GM18526 (cell line): Measurements from ENCODE around the gene STUM.

Experiments used
- POLR2A ChIP-seq: IDR thresholded peaks from 3 replicates; pipeline ENCODE4 v1.6.1; 2011; ENCODE audit not compliant: insufficient read length; ENCODE audit errors: extremely low read depth

Gene STUM, protein sequence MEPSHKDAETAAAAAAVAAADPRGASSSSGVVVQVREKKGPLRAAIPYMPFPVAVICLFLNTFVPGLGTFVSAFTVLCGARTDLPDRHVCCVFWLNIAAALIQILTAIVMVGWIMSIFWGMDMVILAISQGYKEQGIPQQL

DNA sequence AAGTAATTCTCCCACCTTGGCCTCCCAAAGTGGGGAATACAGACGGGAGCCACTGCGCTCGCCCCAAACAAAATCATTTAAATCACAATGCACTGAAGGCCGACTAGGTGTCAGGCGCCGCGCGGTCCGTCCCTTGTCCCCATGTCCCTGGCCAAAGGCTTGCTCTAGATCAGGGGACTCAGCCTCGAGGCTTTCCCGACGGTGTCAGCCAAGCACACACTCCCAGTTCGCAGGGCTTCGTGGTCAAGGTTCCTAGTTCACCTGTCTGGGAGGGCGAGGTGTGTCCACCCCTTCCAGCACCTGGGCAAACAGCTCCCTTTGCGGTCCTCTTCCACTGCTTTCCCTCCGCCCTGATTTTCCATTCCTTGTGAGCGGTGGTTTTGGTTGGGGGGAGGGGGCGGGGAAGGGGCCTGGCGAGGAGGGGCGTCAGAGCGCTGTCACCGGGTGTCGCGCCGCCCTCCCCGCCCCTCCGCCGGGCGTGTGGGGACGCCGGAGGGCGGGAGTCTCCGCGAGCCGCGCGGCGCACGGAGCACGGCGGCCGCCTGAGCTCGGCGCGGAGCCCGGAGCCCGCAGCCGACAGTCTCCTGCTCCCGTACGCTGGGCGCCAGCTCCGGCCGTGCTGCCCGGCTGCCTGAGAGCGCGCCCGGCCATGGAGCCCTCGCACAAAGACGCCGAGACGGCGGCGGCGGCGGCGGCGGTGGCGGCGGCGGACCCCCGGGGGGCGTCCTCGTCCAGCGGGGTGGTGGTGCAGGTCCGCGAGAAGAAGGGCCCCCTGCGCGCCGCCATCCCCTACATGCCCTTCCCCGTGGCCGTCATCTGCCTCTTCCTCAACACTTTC is at the start of gene STUM:
Gene STUM, plus strand, starts transcription at position 509 of the 838 bp plus-strand sequence. Its CDS starts 141 bp downstream, at position 650.
- no peak for TF ChIP-seq POLR2A

DNA sequence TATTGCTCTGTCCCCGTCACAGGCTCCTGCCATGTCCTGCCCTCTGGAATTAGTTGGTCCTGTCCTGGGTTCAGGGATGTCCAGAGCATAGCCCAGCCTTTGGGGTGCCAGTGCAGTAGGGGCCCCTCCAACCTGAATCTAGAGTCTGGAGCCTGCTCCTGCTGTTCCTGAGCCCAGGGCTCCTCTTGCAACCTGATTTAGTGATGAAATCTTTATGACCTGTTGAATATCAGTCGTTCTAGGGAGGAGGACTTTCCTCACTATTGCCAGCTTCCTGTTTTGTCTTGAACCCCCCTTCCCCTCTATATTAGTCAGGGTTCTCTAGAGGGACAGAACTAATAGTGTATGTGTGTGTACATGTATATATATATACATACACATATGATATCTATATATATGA is 42.5 kb upstream of the STUM start:
- no peak for TF ChIP-seq POLR2A

DNA sequence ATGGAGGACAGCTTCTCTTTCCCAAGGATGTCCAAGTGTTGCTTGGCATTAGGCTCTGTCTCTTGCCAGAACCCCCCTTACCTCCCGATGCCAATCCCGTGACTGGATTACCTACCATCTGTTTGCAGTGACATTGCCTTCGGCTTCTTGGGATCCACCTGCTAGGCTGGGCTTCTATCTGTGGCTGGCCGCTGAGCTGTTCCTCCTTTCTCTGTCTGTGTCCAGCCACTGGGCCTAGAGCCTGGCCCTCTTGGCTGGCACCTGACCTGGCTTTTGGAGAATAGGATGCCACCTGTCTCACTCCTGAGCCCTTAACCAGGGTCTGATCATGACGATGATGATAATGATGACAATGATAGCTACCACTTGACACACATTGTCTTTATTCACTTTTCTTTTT is 41.6 kb upstream of the STUM start:
- TF ChIP-seq POLR2A: no peak

DNA sequence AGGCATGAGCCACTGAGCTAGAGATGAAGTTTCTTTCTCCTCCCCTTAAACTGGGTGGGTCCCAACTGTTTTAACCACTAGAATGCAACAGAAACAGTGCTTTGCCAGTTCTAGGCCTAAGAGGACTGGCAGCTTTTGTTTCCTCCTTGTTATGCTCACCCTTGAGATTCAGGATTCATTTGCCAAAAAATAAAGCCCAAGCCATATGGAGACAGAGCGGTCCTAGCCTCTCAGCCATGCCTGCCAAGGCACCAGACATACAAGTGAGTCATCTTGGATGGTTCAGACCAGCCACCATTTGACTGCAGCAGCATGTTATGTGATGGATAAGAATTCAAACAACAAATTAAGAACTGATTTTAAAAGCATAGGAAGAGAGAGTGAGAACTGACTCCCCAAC is 38.1 kb upstream of the STUM start:
- no peak for TF ChIP-seq POLR2A

DNA sequence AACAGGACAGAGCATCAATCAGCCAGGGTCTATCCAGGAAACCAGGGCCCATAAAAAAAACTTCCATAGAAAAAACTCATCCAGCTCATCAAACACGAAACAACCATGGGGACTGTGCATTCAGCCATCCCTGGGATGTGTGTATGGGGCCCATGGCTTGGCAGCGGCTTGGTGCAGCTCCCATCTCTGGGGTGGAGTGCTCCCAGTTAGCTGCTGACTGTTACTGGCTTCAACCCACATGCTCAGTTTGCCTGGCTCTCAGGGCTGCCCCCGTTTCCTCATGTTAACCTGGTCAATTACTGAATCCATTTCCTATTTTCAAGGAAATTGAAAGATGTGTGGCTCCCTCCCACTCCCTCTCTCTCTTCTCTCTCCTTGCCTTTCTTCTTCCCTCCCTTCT is 37.3 kb upstream of the STUM start:
- no peak for TF ChIP-seq POLR2A

DNA sequence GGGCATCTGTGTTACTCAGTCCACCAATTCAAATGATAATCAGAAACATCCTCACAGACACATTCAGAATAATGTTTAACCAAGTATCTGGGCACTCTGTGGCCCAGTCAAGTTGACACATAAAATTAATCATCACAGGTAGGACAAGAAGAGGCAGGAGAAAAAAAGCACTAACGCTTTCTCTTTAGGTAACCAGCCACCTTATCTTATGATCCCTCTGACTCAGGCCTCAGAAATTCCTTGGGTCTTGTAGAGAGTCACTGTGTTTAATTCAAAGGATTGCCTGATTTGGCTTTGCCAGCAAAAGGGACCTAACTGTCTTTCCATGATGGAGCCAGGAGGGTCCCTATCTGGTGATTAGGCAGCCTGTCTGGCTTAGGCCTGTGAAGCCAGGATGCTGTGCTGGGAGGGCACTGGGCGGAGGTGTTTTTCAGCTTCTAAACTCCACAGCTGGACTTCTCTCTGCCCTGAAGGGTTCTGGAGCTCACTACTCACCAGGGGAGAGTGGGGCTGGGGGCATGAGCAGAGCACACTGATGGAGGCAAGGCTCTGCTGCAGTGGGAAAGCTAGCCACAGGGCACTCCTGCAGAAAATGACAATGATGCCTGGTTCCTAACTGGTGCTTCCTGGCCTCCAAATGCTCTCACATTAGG is 36.4 kb upstream of the STUM start:
- no peak for TF ChIP-seq POLR2A

DNA sequence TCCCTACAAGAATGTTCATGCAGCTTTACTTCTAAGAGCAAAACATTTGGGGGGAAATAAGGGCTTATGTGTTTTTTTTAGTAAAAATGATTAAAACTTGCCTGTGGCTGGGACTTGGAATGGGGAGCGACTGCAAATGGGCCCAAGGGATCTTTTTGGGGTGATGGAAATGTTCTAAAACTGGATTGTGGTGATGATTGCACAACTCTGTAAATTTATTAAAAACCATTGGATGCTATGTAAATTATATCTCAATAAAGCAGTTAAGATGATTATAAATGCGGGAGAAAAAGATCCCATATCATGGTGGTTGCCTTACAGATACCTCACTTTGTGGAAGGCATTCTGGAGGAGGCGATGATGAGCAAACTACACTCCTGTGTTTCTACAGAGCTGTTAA is 30.2 kb upstream of the STUM start:
- TF ChIP-seq POLR2A: no peak

DNA sequence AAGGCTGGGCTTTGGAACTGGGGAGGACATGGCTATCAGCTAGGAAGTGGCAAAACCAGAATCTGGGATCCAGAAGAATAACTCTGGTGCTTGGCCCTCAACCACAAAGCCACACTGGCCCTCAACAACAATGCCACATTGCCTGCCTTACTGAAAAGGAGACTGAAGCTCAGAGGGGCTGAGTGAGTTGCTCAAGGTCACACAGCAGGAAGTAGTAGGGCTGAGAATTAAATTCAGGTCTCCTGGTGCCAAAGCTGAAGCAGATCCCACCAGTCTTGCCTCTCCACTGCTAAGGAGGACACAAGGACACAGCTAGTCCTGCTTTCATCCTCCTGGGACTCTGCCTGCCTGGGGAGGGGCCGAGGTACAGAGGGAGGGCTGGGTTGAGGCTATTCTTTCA is 29.4 kb upstream of the STUM start:
- no peak for TF ChIP-seq POLR2A

DNA sequence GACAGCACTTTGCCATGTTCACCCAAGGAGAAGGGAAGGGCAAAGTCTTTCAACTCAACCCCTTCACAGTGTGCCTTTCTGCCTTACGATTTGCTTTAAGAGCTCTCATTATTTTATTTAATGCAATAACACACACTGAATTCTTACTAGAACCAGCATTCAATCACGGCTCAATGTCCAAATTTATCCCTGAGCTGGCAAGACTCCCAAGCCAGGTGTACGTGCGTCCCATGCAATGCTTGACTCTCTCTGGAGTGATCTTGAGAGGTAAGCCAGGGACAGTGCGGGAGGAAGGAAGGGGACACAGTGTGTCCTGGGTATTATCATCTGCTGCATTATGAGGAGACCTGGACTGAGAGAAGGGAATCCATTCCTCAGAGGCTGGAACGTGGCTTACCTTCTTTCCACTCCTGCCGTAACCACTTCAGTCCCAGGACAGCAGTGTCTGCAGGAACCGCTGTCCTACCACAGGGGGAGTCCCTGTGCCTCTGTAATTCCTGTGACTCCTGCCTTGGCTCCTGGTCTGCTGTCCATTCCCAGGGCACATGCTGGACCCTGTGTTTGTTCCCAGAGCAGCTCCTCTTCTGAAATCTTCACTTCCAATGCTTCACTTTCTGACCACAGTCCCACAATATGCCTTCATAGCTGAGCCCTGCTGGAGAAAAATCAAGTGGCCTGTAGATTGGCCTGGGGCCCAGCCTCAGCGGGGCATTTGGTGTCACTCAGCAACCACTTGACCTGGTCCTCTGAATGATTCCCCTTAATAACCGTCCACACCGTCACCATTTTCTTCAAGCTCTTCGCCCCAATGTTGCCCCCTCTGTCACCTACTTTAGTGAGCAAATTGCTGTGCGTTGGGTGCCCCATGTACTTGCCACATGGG is 28.6 kb upstream of the STUM start:
- no peak for TF ChIP-seq POLR2A

DNA sequence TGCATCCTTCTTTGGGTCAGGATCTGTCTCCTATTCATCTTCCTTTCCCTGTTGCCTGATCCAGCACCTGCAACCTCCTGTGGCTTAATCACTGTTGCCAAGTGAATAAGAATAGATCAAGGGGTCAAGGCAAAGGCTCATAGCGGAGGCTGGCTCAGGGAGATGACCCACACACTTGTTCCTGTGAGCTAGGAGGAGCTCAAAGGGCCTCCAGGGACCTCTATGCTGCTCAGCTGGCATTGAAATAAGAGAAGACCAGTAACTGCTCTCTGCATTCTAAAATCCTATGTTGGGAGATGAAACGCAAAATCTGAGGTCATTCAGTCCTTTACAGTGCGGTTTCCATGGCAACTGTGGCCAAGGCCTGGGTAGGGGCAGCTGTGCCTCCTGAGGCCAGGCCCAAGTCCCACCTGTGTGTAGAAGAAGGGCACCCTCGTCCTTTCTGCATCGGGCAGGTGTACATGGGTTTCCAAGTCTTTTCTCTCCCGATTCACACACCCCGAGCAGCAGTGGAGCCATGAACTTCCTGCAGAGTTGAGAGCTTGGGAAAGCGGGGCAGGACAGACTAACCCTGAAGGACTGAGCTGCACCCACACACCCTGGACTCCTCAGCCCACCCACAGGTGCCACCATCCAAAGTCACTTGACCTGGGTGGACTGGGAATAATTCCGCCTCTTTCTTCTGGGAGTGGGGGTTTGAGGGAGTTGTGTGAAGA is 27.8 kb upstream of the STUM start:
- TF ChIP-seq POLR2A: no peak

DNA sequence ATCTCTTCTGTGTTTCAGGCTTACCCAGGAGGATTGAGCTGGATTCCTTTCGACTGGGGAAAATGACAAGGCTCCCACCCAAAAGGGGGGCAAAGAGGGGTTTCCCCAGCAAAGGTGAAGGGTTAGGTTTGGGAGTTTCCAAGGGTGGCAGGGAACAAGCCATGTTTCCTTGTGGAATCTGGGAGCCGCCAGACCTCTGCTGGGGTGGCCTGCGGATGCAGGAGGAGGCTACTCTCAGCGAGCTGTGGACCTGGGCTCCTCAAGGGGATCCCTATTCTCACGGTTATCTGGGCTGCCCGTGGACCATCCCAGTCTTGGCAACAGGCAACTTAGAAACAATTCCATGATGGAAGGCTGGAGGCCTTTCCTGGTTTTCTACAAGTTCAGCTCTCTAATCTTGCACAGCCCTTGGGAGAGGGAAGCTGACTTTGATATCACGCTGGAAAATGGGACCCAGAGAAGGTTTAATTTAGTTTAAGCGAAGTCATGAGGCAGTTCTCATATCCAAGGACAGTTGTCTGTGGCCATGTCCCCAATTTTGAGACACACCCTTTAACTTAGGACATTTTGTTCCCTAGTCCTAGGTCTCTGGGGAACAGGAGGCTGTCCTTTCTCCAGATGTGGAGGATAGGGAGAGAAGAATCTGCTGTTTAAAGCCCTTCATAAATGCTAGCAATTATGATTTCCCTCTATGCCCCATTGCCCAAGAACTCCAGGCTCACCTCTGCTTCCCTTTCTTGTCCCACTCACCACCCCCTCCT is 24.7 kb upstream of the STUM start:
- no peak for TF ChIP-seq POLR2A

DNA sequence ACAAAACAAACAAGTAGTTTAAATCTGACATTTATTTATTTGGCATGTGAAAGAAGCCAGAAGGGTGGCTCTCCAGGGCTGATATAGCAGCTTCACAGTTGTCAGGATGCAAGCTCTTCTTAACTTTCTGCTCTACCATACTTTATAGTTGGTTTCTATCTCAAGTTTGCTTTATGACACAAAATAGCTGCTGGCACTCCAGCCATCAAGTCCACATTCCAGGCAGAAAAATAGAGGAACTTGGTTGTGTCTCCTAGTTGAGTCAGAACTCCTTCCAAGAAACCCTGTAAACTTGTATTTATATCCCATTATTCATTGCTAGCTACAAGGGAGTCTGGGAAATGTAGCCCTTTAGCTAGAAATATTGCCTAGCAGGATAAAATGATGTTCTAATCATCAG is 24.0 kb upstream of the STUM start:
- TF ChIP-seq POLR2A: no peak

DNA sequence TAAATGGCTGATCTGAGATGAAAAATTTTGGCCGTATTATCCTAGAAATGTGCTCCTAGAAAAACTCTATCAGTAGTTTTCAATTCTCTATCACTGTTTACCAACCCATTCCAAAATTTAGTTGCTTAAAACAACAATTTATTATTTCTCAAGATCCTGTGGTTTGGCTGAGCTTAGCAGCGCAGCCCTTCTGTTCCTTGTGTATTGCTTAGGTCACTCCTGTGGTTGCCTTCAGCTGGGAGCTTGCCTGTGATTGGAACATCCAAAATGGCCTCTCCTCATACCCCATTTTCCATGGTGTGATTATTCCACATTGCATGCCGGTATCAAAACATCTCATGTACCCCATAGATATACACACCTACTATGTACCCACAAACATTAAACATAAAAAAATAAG is 22.8 kb upstream of the STUM start:
- no peak for TF ChIP-seq POLR2A
